Suppressor macrophage treated with lipopolysaccharide for 4 hours (primary cell): ENCODE data around the gene FER1L5.
A peak's percentile ranks its signal among the peaks of the same experiment; 100 is the strongest.

ENCODE experiments used
- DNase-seq: peaks from one replicate; pipeline ENCODE4 v3.0.0-alpha.2; 2020

The FER1L5 gene

GRCh38 chr2:96642564-96643360, at the start of gene FER1L5:
Gene FER1L5, plus strand, starts transcription at chr2:96642764. Its CDS starts 73 bp downstream, at chr2:96642837.
- DNase-seq = no peak

GRCh38 chr2:96594282-96594681, 48.3 kb upstream of the FER1L5 start:
- DNase-seq = no peak

DNA sequence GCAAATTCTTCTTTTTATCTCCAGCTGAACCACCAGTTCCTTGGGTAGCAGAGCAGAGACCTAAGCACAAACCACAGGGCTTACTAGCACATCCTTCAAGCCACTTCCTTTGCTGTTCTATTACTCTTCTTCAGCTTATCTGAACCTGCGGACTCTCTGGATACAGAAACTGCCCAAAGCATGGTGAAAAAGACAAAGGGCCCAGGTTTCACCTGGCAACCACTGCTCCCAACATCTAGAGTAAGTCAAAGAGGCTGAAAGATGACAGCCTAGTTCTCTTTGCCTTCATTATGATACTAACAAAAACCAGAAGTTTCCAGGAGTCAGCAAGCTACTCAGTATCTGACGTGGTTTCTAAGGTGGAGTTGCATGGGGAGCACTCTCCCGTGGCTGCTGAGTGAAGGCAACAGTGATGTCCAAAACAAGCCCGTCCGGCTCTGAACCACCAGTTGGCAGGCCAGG, 47.8 kb upstream of the FER1L5 start:
- no peak for DNase-seq

DNA sequence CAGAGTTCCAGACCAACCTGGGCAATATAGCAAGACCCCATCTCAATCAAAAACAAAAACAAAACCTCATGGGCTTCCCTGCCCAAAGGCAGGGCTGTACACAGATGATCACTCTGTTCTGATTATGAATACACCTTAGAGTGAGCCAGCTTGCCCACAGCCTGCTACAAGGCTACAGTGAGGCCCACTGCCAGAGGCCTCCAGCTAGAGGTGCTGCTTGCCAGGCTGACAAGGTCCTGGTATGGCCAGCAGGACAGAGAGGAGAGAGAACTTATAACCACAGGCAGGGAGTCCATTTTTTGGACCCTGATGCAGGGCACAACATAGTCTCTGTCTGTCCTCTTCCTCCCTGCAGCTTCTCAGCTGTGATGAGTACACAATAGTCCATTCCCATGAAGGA, 46.0 kb upstream of the FER1L5 start:
- DNase-seq = no peak

GRCh38 chr2:96599941-96600340, 42.6 kb upstream of the FER1L5 start:
- DNase-seq = no peak

GRCh38 chr2:96601382-96602292, 40.9 kb upstream of the FER1L5 start:
- no peak for DNase-seq

DNA sequence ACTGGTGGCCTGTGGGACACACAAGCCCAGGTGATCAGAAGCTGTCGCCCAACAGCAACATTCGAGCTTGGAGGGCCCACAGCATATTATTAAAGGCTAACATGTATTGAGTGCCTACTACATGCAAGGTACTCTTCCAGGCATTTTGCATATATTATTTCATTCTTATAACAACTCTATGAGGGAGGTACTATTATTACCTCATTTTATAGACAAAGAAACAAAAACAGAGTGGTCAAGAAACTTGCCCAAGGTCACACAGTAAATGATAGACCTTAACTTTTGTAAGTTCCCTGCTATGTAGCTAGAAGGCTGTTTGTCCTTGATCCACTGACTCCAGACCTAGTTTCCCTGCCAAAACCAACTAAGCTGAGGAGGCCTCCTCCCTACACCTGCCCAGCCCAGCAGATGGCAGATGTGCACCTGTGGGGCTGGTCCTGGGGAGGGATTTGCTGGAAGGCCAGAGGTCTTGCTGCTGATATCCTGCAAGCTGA, 40.2 kb upstream of the FER1L5 start:
- DNase-seq = no peak

DNA sequence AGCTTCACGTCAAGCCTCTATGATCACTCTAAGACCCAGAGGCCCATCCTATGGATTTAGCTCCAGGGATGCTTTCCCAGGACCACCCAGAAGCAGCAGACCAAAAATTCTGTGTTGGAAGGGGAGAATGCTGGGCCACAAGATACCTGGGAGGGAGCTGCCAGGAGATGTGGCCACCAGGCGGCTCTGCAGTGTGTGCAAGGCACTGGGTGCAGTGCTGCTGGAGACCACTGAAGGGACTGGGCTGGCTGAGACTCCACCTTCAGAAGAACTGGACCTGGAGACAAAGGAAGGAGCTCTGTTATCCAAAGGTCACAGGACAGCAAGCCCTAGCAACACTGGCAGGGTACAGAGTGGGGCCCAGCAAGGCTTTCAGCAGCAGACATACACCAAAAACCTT, 38.5 kb upstream of the FER1L5 start:
- no peak for DNase-seq

DNA sequence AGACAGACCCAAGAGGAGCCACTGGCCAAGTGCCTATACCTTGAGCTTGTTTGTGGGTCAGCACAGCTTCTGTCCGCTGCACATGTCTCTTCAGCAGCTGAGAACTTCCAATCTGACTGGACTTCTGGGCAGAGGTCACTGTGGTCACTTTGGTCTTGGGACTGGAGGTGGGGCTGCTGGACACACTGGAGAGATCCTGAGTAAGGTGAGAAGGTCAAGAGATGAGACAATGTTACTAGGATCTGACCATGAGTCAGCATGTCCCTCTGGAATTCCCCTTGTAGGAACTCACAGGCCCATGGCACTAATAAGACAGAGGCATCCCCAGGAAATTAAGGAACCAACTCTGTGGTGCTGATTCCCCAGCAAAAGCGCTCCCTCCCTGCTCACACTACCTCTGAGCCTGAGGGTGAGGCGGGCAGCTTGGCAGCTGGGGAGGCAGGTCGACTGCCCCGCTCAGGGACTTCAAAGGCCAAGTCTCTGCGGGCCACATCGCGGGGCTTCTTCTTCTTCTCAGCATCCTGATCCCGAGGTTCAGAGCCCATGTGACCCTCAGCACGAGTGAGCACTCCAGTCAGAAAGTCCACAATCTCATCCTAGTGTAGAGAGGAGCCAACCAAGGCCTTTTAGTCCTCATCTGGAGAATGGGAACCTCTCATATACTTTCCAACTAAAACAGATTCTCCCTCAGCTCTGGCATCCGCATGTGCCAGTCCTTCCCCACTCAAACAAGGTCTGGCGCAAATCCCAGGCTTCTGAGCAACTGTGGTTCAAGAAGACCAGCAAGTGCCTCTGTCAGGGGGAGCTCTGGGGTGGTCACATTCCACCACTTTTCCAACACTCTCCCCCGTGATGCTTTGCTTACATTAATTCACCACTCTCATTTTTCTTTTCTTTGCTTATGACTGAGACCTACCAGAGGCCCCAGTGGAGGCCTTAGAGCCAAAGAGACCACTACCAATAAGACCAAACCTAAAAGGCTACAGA, 33.8 kb upstream of the FER1L5 start:
- peak; percentile 84 for DNase-seq

DNA sequence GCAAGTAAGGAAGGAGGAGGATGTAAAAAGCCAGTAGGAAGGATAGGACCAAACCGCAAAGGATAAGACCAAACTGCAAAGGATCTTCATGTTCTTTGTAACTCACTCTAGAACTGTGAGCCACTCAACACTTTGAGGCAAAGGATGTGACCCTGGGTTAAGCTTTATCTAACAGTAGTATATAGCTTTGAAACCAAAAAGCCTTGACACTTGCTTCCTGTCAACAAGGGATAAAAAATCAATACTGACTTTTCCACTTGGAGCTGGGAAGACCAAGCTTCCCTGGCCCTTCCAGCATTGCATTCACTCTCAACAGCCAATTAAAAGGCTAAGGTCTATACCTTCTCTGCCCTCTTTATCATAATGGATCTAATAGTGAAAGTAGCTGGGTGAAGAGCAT, 26.4 kb upstream of the FER1L5 start:
- DNase-seq = no peak

GRCh38 chr2:96616535-96616934, 26.0 kb upstream of the FER1L5 start:
- no peak for DNase-seq

GRCh38 chr2:96617012-96617411, 25.6 kb upstream of the FER1L5 start:
- no peak for DNase-seq

DNA sequence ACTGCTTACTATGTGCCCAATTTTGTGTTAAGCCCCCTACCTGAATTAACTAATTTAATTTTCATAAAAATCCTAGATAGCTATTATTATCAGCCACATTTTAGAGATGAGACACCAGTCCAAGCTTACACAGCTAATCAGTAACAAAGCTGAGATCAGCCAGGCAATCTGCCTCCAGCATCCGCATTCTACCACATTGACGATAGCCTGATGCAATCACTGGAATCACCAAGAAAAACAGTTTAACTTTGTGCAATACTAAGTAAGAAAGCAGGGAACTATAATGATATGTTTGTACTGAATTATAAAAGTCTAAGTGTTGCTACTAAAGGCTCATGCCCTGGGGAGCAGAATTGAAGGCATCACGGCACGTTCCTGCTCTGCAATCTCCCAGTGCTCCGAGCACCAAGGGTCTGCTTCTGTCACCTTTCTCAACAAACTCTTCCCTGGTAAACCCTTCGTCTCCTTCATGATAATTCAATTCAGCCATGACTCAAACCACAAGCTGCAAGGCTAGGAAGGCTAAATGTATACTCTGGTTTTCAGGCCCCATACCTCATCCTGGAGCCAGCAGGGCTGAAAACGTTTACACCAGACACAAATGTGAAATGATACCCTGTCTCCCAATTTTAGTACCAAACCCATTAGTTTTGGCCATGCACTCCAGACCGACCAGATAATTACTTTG, 23.8 kb upstream of the FER1L5 start:
- peak; percentile 65 for DNase-seq

GRCh38 chr2:96622544-96622943, 20.0 kb upstream of the FER1L5 start:
- no peak for DNase-seq

DNA sequence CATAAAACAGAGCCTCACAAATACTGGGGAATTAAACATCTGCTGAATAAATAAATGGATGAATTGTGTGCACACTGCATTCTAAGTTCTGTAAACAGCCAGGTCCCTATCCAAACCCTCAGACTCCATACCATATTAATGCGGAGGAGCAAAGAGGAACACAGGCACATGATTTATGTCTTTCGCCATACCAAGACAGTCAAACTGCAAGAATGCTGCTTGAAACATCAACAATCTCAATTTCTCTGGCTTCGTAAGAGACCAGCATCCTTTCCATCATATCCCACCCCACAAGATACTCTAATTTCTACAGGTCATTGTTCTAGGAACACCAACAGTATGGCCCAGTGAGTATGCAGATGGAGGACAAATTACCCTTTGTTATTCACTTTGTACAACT, 19.4 kb upstream of the FER1L5 start:
- DNase-seq = peak; percentile 72

DNA sequence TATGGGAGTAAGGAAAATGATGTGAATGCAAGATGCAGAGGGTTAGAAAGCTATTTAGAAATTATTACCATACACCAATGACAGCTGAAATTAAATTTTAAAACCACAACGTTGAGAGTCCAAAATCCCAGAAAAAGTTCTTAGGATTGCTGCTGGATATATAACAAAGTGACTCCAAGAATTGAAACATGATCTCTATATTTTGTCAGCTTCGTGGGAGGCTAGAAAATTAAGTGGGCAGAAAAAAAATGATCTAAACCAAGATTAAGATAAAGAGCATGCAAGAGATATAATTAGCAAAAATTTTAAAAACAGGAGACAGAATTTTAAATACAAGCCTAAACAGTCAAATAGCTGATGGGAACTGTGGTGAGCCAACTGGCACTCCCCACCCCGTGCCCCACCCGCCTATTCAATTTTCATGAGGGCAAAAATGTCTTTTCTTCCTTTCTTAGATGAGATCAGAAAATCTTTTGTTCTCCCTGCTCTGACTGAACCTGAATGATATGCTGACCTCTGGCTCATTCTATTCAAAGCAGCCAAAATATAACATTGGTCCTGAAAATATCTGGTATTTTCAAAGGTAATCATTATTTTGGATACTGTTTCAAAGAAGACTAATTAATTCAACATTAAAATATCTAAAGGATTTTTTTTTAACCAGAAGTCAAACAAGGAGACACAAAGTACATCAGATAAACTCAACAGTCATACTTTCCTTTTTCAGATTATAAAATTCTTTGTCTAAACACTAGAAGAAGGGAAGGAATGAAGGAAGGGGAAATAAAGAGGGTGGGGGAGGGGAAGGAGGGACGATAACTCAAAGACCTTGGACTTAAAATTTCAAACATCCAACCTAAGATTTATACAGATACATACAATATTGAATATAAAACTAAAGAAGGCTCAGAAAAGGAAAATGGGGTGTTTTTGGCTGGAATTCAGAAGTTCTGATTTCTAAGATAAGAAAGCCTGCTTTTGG, 16.7 kb upstream of the FER1L5 start:
- DNase-seq = no peak

- no peak for DNase-seq
Measured at GRCh38 chr2:96626553-96626942, 16.0 kb upstream of the FER1L5 start.

GRCh38 chr2:96631804-96632435, 10.6 kb upstream of the FER1L5 start:
- no peak for DNase-seq

DNA sequence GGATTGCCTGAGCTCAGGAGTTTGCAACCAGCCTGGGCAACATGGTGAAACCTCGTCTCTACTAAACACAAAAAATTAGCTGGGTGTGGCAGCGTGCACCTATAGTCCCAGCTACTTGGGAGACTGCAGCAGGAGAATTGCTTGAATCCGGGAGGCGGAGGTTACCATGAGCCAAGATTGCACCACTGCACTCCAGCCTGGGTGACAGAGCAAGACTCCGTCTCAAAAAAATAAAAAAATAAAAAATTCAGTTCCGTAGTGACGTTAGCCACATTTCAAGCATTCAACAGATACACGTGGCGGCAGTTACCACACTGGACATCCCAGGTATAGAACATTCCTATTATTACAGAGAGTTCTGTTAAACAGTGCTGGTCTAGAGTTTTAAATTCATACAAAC, 8.9 kb upstream of the FER1L5 start:
- no peak for DNase-seq

- DNase-seq = no peak
Measured at GRCh38 chr2:96636551-96637171, 5.9 kb upstream of the FER1L5 start.
